Endodermal cell (in vitro differentiated cells): ENCODE measurements around the gene AFF3. TPM values are rescaled to one million over a fixed set of nuclear protein-coding genes. Genes with fewer than 3 reads are reported as not detected.

Source experiments
- DNase-seq: peaks from one replicate; pipeline ENCODE4 v3.0.0-alpha.2; 2017
- H3K27ac ChIP-seq: 2 replicates; pipeline ENCODE4 v1.5.1; 2013; ENCODE audit warnings: mild to moderate bottlenecking, low read depth, low read length, moderate library complexity
- H3K27me3 ChIP-seq: 2 replicates; pipeline ENCODE4 v1.6.1; 2013; ENCODE audit warnings: mild to moderate bottlenecking, low read length, moderate library complexity; ENCODE audit not compliant: insufficient read depth, control insufficient read depth, poor library complexity, severe bottlenecking
- H3K36me3 ChIP-seq: 2 replicates; pipeline ENCODE4 v1.7.0; 2013; ENCODE audit warnings: mild to moderate bottlenecking, low read length, moderate library complexity; ENCODE audit not compliant: control insufficient read depth, insufficient read depth
- H3K4me1 ChIP-seq: one replicate; pipeline ENCODE4 v1.7.0; 2013; ENCODE audit warnings: low read length; ENCODE audit not compliant: control insufficient read depth, insufficient read depth
- H3K4me3 ChIP-seq: 2 replicates; pipeline ENCODE4 v1.5.1; 2013; ENCODE audit warnings: mild to moderate bottlenecking, low read length, moderate library complexity
- H3K9ac ChIP-seq: 2 replicates; pipeline ENCODE4 v1.6.1; 2013; ENCODE audit warnings: mild to moderate bottlenecking, low read length, moderate library complexity; ENCODE audit not compliant: poor library complexity, severe bottlenecking; ENCODE audit errors: extremely low read depth
- H3K9me3 ChIP-seq: 2 replicates; pipeline ENCODE4 v1.6.1; 2013; ENCODE audit warnings: mild to moderate bottlenecking, low read length, moderate library complexity; ENCODE audit not compliant: control insufficient read depth
- H3K27ac Mint-ChIP-seq: 2 replicates; pipeline ENCODE4 v1.8.0; 2020; ENCODE audit warnings: mixed read lengths
- H3K27me3 Mint-ChIP-seq: 2 replicates; pipeline ENCODE4 v1.8.0; 2021; ENCODE audit warnings: mild to moderate bottlenecking, mixed read lengths; ENCODE audit not compliant: insufficient read depth
- H3K36me3 Mint-ChIP-seq: 2 replicates; pipeline ENCODE4 v1.8.0; 2020; ENCODE audit warnings: low read depth, mixed read lengths
- H3K4me1 Mint-ChIP-seq: 2 replicates; pipeline ENCODE4 v1.8.0; 2020; ENCODE audit warnings: mixed read lengths
- H3K4me3 Mint-ChIP-seq: 2 replicates; pipeline ENCODE4 v1.8.0; 2020; ENCODE audit warnings: mild to moderate bottlenecking, moderate library complexity, mixed read lengths
- H3K9me3 Mint-ChIP-seq: 2 replicates; pipeline ENCODE4 v1.8.0; 2020; ENCODE audit warnings: mild to moderate bottlenecking, mixed read lengths
- CTCF ChIP-seq: fragments of 200-600 bp; sonication (generic); conservative IDR thresholded peaks from 2 replicates; pipeline ENCODE4 v1.5.0; 2021; ENCODE audit warnings: antibody characterized with exemption, mild to moderate bottlenecking
- WGBS, 2 experiments: methylation state at CpG; one replicate each; pipeline versions ENCODE4 v1.1.5 to v1.1.7; 2013; ENCODE audit warnings: missing lambda C conversion rate in 2 of 2, mixed read lengths in 1 of 2; ENCODE audit not compliant: insufficient coverage in 1 of 2, insufficient read length in 1 of 2; 5-methylcytosine and 5-hydroxymethylcytosine counted together
- total RNA-seq, 2 donors: library from RNA; stranded (reverse); fragmentation: NEBNext Ultra II Directional in 1 of 2; extraction: Animal tissue kit (Norgen Biotek cat#: 25700) in 1 of 2; gene quantifications; 2 replicates in 1 of 2; 3 replicates in 1 of 2; pipeline ENCODE4 v1.2.1, GENCODE V29; 2021

AFF3 gene
- total RNA-seq, 2 donors from 2014 or later, result 0.62 to 0.73 TPM

- Mint-ChIP-seq H3K4me3 (no peak overlapping the region), H3K27me3 (peaks cover 29% of the 10 kb centered on the region), H3K4me1 (peaks cover 24% of the 10 kb centered on the region), H3K9me3 (no peaks in the 10 kb centered on the region), H3K27ac (no peak overlapping the region), H3K36me3 (no peaks in the 10 kb centered on the region)
- Histone ChIP-seq H3K4me3 (no peak overlapping the region), H3K27me3 (no peaks in the 10 kb centered on the region), H3K36me3 (no peaks in the 10 kb centered on the region), H3K4me1 (peaks cover 9% of the 10 kb centered on the region), H3K27ac (no peak overlapping the region), H3K9me3 (no peaks in the 10 kb centered on the region), H3K9ac (no peak overlapping the region)
- no peak for TF ChIP-seq CTCF
- WGBS, 2 experiments, result 93 to 96% methylated on average over 2 to 8 of the region's 8 CpGs
- DNase-seq, result no peak
Observed at GRCh38 chr2:100186126-100186525, 43.7 kb upstream of the AFF3 start.

GRCh38 chr2:100185516-100185915, 43.1 kb upstream of the AFF3 start:
- no peak for DNase-seq
- TF ChIP-seq CTCF, result no peak
- no peaks in the 10 kb centered on the region for H3K9me3 ChIP-seq
- H3K27ac ChIP-seq, result no peak overlapping the region
- H3K4me1 Mint-ChIP-seq, result peaks cover 27% of the 10 kb centered on the region
- H3K36me3 Mint-ChIP-seq, result no peaks in the 10 kb centered on the region
- WGBS, 2 experiments, result 96% methylated on average over 5 of the region's 5 CpGs
- H3K27me3 ChIP-seq, result no peaks in the 10 kb centered on the region
- no peaks in the 10 kb centered on the region for H3K36me3 ChIP-seq
- H3K27ac Mint-ChIP-seq, result no peak overlapping the region
- peaks cover 9% of the 10 kb centered on the region for H3K4me1 ChIP-seq
- H3K9ac ChIP-seq, result no peak overlapping the region
- no peaks in the 10 kb centered on the region for H3K9me3 Mint-ChIP-seq
- no peak overlapping the region for H3K4me3 Mint-ChIP-seq
- H3K27me3 Mint-ChIP-seq, result peaks cover 31% of the 10 kb centered on the region
- H3K4me3 ChIP-seq, result no peak overlapping the region

GRCh38 chr2:100185105-100185504, 42.7 kb upstream of the AFF3 start:
- no peaks in the 10 kb centered on the region for H3K36me3 ChIP-seq
- Mint-ChIP-seq H3K36me3 (no peaks in the 10 kb centered on the region), H3K4me1 (peaks cover 31% of the 10 kb centered on the region), H3K27me3 (peaks cover 35% of the 10 kb centered on the region), H3K4me3 (no peak overlapping the region), H3K27ac (no peak overlapping the region), H3K9me3 (no peaks in the 10 kb centered on the region)
- H3K9me3 ChIP-seq, result no peaks in the 10 kb centered on the region
- peaks cover 9% of the 10 kb centered on the region for H3K4me1 ChIP-seq
- H3K9ac ChIP-seq, result no peak overlapping the region
- H3K27ac ChIP-seq, result no peak overlapping the region
- DNase-seq, result no peak
- no peaks in the 10 kb centered on the region for H3K27me3 ChIP-seq
- TF ChIP-seq CTCF, result no peak
- H3K4me3 ChIP-seq, result no peak overlapping the region
- WGBS, 2 experiments, result 90 to 97% methylated on average over 3 of the region's 3 CpGs
